Nucleus accumbens (tissue), 56 donors: ENCODE data around the gene KRTAP2-3.
"Not testable (repeated sequence)": the region's sequence is repeated elsewhere in the genome, so short reads cannot be mapped to it uniquely, and the experiment has no call there.

ENCODE experiments used
- DNase-seq, 56 donors: peaks; one replicate each; lab custom pipeline; 2025; lab: John Stamatoyannopoulos, UW

The KRTAP2-3 gene

GRCh38 chr17:41037853-41038350 is 22.0 kb downstream of the KRTAP2-3 start:
- DNase-seq, result no peak

GRCh38 chr17:41034346-41034935 is 25.5 kb downstream of the KRTAP2-3 start, which contains the start of gene KRTAP1-3:
Gene KRTAP1-3, minus strand, starts transcription at chr17:41034874. Its CDS starts 53 bp downstream, at chr17:41034821.
- not testable (repeated sequence) for DNase-seq

GRCh38 chr17:41029633-41030245 is 30.2 kb downstream of the KRTAP2-3 start, which contains the start of gene KRTAP1-4:
Gene KRTAP1-4, minus strand, starts transcription at chr17:41030195. Its CDS starts 117 bp downstream, at chr17:41030078.
- no peak for DNase-seq

- no peak for DNase-seq
Observed at GRCh38 chr17:41026715-41027471, 33.0 kb downstream of the KRTAP2-3 start, which contains the start of gene KRTAP1-5. Gene KRTAP1-5, minus strand, starts transcription at chr17:41027208. Its CDS starts 53 bp downstream, at chr17:41027155.

- no peak for DNase-seq
Observed at GRCh38 chr17:41024697-41025096, 35.2 kb downstream of the KRTAP2-3 start.

GRCh38 chr17:41020336-41020735 is 39.6 kb downstream of the KRTAP2-3 start:
- DNase-seq, result no peak

GRCh38 chr17:41019415-41019814 is 40.5 kb downstream of the KRTAP2-3 start:
- DNase-seq, result no peak

- DNase-seq, result no peak
Observed at GRCh38 chr17:41018541-41018940, 41.4 kb downstream of the KRTAP2-3 start.

- no peak for DNase-seq
Observed at GRCh38 chr17:41016578-41017215, 43.2 kb downstream of the KRTAP2-3 start.

GRCh38 chr17:41015454-41015853 is 44.5 kb downstream of the KRTAP2-3 start:
- no peak for DNase-seq

- DNase-seq, result no peak
Observed at GRCh38 chr17:41013606-41014005, 46.3 kb downstream of the KRTAP2-3 start.

GRCh38 chr17:41013181-41013580 is 46.7 kb downstream of the KRTAP2-3 start:
- no peak for DNase-seq

GRCh38 chr17:41012326-41013120 is 47.4 kb downstream of the KRTAP2-3 start:
- DNase-seq, result no peak

- no peak for DNase-seq
Observed at GRCh38 chr17:41010441-41010840, 49.5 kb downstream of the KRTAP2-3 start.

- no peak for DNase-seq
Observed at GRCh38 chr17:41009936-41010335, 50.0 kb downstream of the KRTAP2-3 start.

GRCh38 chr17:41009301-41009760 is 50.6 kb downstream of the KRTAP2-3 start:
- no peak for DNase-seq
